ENCODE measurements around the gene GRIK1. TPM values are rescaled to one million over a fixed set of nuclear protein-coding genes. Genes with fewer than 3 reads are reported as not detected.

GRIK1 gene
- total RNA-seq, 2 donors from 2014 or later: not detected

- Mint-ChIP-seq H3K36me3 (peaks cover 0 to 8% of the 10 kb centered on the region in 2 donors), H3K27ac (no peak overlapping the region), H3K9me3 (peaks cover 0 to 15% of the 10 kb centered on the region in 2 donors)
- no peak for ATAC-seq
- no peak for DNase-seq (ENCODE audit: low spot score in 2 of 2)
Measured at GRCh38 chr21:29660047-29660720, 279.6 kb downstream of the GRIK1 start.

- no peak for DNase-seq (ENCODE audit: low spot score in 2 of 2)
- peaks cover 0 to 8% of the 10 kb centered on the region in 2 donors for H3K36me3 Mint-ChIP-seq
- no peak for ATAC-seq
- peaks cover 0 to 15% of the 10 kb centered on the region in 2 donors for H3K9me3 Mint-ChIP-seq
- H3K27ac Mint-ChIP-seq: no peak overlapping the region
Measured at GRCh38 chr21:29658934-29659203, 280.9 kb downstream of the GRIK1 start.

GRCh38 chr21:29658177-29658933, 281.4 kb downstream of the GRIK1 start:
- Mint-ChIP-seq H3K36me3 (peaks cover 0 to 8% of the 10 kb centered on the region in 2 donors), H3K27ac (no peak overlapping the region), H3K9me3 (peaks cover 0 to 15% of the 10 kb centered on the region in 2 donors)
- ATAC-seq (no peak), DNase-seq (ENCODE audit: low spot score in 2 of 2) (no peak)

- H3K36me3 Mint-ChIP-seq: peaks cover 0 to 8% of the 10 kb centered on the region in 2 donors
- ATAC-seq: no peak
- H3K27ac Mint-ChIP-seq: peak overlapping the region in 1 of 2 donors; percentile 78
- H3K9me3 Mint-ChIP-seq: peaks cover 0 to 15% of the 10 kb centered on the region in 2 donors
- no peak for DNase-seq (ENCODE audit: low spot score in 2 of 2)
Measured at GRCh38 chr21:29657240-29657989, 282.4 kb downstream of the GRIK1 start.

GRCh38 chr21:29656504-29657239, 283.1 kb downstream of the GRIK1 start:
- DNase-seq (ENCODE audit: low spot score in 2 of 2): peak in 1 of 2 donors; percentile 12
- peak; percentile 97 to 99 for ATAC-seq
- peak overlapping the region; percentile 78 to 86 for H3K27ac Mint-ChIP-seq

GRCh38 chr21:29655577-29655976, 284.2 kb downstream of the GRIK1 start:
- no peak for DNase-seq (ENCODE audit: low spot score in 2 of 2)
- ATAC-seq: no peak
- Mint-ChIP-seq H3K36me3 (peaks cover 0 to 8% of the 10 kb centered on the region in 2 donors), H3K9me3 (peaks cover 0 to 10% of the 10 kb centered on the region in 2 donors), H3K27ac (peak overlapping the region; percentile 67 to 78)

More at GRCh38 chr21:29656504-29657239, 283.1 kb downstream of the GRIK1 start:
- peaks cover 0 to 8% of the 10 kb centered on the region in 2 donors for H3K36me3 Mint-ChIP-seq
- peaks cover 0 to 15% of the 10 kb centered on the region in 2 donors for H3K9me3 Mint-ChIP-seq

- H3K9me3 Mint-ChIP-seq: peaks cover 0 to 5% of the 10 kb centered on the region in 2 donors
- no peak for ATAC-seq
- peak overlapping the region in 1 of 2 donors; percentile 36 for H3K27ac Mint-ChIP-seq
- no peak for DNase-seq (ENCODE audit: low spot score in 2 of 2)
- H3K36me3 Mint-ChIP-seq: peaks cover 0 to 8% of the 10 kb centered on the region in 2 donors
Measured at GRCh38 chr21:29654855-29655254, 284.9 kb downstream of the GRIK1 start.

- peaks cover 0 to 5% of the 10 kb centered on the region in 2 donors for H3K9me3 Mint-ChIP-seq
- ATAC-seq (no peak), DNase-seq (ENCODE audit: low spot score in 2 of 2) (no peak)
- peaks cover 0 to 8% of the 10 kb centered on the region in 2 donors for H3K36me3 Mint-ChIP-seq
- peak overlapping the region; percentile 16 to 45 for H3K27ac Mint-ChIP-seq
Measured at GRCh38 chr21:29654203-29654602, 285.6 kb downstream of the GRIK1 start.

GRCh38 chr21:29650523-29651022, 289.2 kb downstream of the GRIK1 start:
- H3K9me3 Mint-ChIP-seq: peaks cover 0 to 2% of the 10 kb centered on the region in 2 donors
- H3K27ac Mint-ChIP-seq: no peak overlapping the region

GRCh38 chr21:29649406-29649814, 290.4 kb downstream of the GRIK1 start:
- H3K36me3 Mint-ChIP-seq: no peaks in the 10 kb centered on the region
- DNase-seq (ENCODE audit: low spot score in 2 of 2): no peak
- no peak for ATAC-seq
- no peak overlapping the region for H3K27ac Mint-ChIP-seq
- H3K9me3 Mint-ChIP-seq: no peaks in the 10 kb centered on the region

More at GRCh38 chr21:29650523-29651022, 289.2 kb downstream of the GRIK1 start:
- H3K36me3 Mint-ChIP-seq: peaks cover 0 to 3% of the 10 kb centered on the region in 2 donors
- DNase-seq (ENCODE audit: low spot score in 2 of 2): no peak
- ATAC-seq: no peak

GRCh38 chr21:29648710-29649240, 291.0 kb downstream of the GRIK1 start:
- no peaks in the 10 kb centered on the region for H3K36me3 Mint-ChIP-seq
- H3K27ac Mint-ChIP-seq: no peak overlapping the region
- no peaks in the 10 kb centered on the region for H3K9me3 Mint-ChIP-seq
- DNase-seq (ENCODE audit: low spot score in 2 of 2): no peak
- ATAC-seq: no peak

- no peak for DNase-seq (ENCODE audit: low spot score in 2 of 2)
- no peaks in the 10 kb centered on the region for H3K9me3 Mint-ChIP-seq
- no peak for ATAC-seq
- no peak overlapping the region for H3K27ac Mint-ChIP-seq
- H3K36me3 Mint-ChIP-seq: no peaks in the 10 kb centered on the region
Measured at GRCh38 chr21:29647353-29647781, 292.4 kb downstream of the GRIK1 start.

GRCh38 chr21:29645666-29646553, 293.9 kb downstream of the GRIK1 start:
- H3K27ac Mint-ChIP-seq: no peak overlapping the region
- ATAC-seq (no peak), DNase-seq (ENCODE audit: low spot score in 2 of 2) (no peak)
- no peaks in the 10 kb centered on the region for H3K36me3 Mint-ChIP-seq
- H3K9me3 Mint-ChIP-seq: peaks cover 0 to 2% of the 10 kb centered on the region in 2 donors

- no peak for ATAC-seq
Measured at GRCh38 chr21:29643289-29643688, 296.5 kb downstream of the GRIK1 start.

More at GRCh38 chr21:29643289-29643688, 296.5 kb downstream of the GRIK1 start:
- H3K27ac Mint-ChIP-seq: no peak overlapping the region
- H3K9me3 Mint-ChIP-seq: peaks cover 0 to 4% of the 10 kb centered on the region in 2 donors
- no peak for DNase-seq (ENCODE audit: low spot score in 2 of 2)
- H3K36me3 Mint-ChIP-seq: no peaks in the 10 kb centered on the region
